B cell (primary cell): ENCODE data around the gene NBAS. TPM values are rescaled to one million over a fixed set of nuclear protein-coding genes. Genes with fewer than 3 reads are reported as not detected.

Experiments used
- ATAC-seq: fragments of 200-7000 bp; cut with Tn5 transposase; one replicate; pipeline ENCODE4 v1.10.0; 2021; ENCODE audit warnings: low read depth, mild to moderate bottlenecking, moderate number of reproducible peaks, moderate library complexity
- CTCF ChIA-PET: fragments of 350-600 bp; sonication (Branson Sonifier 250); formaldehyde crosslinking; loops from one replicate; lab custom pipeline; 2021; ENCODE audit warnings: antibody characterized with exemption, inconsistent platforms; lab: Charles Lee
- POLR2A ChIA-PET: fragments of 350-600 bp; sonication (Branson Sonifier 250); formaldehyde crosslinking; loops from one replicate; lab custom pipeline; 2021; ENCODE audit warnings: antibody characterized with exemption; lab: Charles Lee
- DNase-seq: peaks from one replicate; pipeline ENCODE4 v3.0.0; 2013
- H2AFZ ChIP-seq: 2 replicates; pipeline ENCODE4 v1.6.1; 2012; ENCODE audit warnings: mild to moderate bottlenecking, low read depth, low read length; ENCODE audit not compliant: insufficient read depth, poor library complexity, severe bottlenecking
- H3K27ac ChIP-seq, 2 donors: 1 replicate in 1 of 2; 2 replicates in 1 of 2; pipeline ENCODE4 v1.5.1; 2012 to 2013; ENCODE audit warnings: low read length in 2 of 2, mild to moderate bottlenecking in 2 of 2, moderate library complexity in 1 of 2
- H3K27me3 ChIP-seq, 4 experiments: fragments of 200-600 bp in 1 of 4; sonication (generic) in 1 of 4; replicated peaks in 1 of 4; 1 replicate in 2 of 4; 2 replicates in 2 of 4; pipeline versions ENCODE4 v1.6.1 to v1.7.0; 2013 to 2016; ENCODE audit warnings: low read length in 3 of 4, mild to moderate bottlenecking in 2 of 4, mixed read lengths in 1 of 4, moderate library complexity in 1 of 4; ENCODE audit not compliant: insufficient read depth in 4 of 4, control insufficient read depth in 3 of 4; ENCODE audit errors: control extremely low read depth in 1 of 4
- H3K36me3 ChIP-seq, 2 experiments: replicated peaks in 1 of 2; 1 replicate in 1 of 2; 2 replicates in 1 of 2; pipeline versions ENCODE4 v1.6.1 to v1.7.1; 2013; ENCODE audit warnings: low read length in 1 of 2; ENCODE audit not compliant: insufficient read depth in 2 of 2, control insufficient read depth in 1 of 2; ENCODE audit errors: control extremely low read depth in 1 of 2, extremely low read depth in 1 of 2
- H3K4me1 ChIP-seq, 2 donors: fragments of 200-600 bp in 1 of 2; sonication (generic) in 1 of 2; 1 replicate in 1 of 2; 2 replicates in 1 of 2; pipeline versions ENCODE4 v1.5.1 to v1.6.1; 2013 to 2017; ENCODE audit warnings: low read length in 2 of 2; ENCODE audit not compliant: control insufficient read depth in 2 of 2, insufficient read depth in 2 of 2
- H3K4me2 ChIP-seq: replicated peaks from 2 replicates; pipeline ENCODE3; 2012; ENCODE audit warnings: mild to moderate bottlenecking, low read depth, low read length; ENCODE audit not compliant: poor library complexity, severe bottlenecking
- H3K4me3 ChIP-seq, 5 experiments: fragments of 200-600 bp in 1 of 5; sonication (generic) in 1 of 5; 1 replicate in 3 of 5; 2 replicates in 2 of 5; pipeline versions ENCODE4 v1.5.1 to v1.7.0; 2011 to 2016; ENCODE audit warnings: low read length in 4 of 5, mild to moderate bottlenecking in 4 of 5, low read depth in 2 of 5, control low read depth in 1 of 5, moderate library complexity in 1 of 5; ENCODE audit not compliant: insufficient read depth in 1 of 5; ENCODE audit errors: control extremely low read depth in 1 of 5, extremely low read depth in 1 of 5
- H3K79me2 ChIP-seq: fragments of 200-600 bp; sonication (generic); one replicate; pipeline ENCODE4 v1.6.0; 2016; ENCODE audit warnings: low read length; ENCODE audit not compliant: control insufficient read depth, insufficient read depth
- H3K9ac ChIP-seq: fragments of 200-600 bp; sonication (generic); 2 replicates; pipeline ENCODE4 v1.6.1; 2017; ENCODE audit warnings: mild to moderate bottlenecking, low read length, moderate library complexity
- H3K9me3 ChIP-seq, 3 donors: one replicate each; pipeline versions ENCODE4 v1.6.1 to v1.7.1; 2013; ENCODE audit warnings: low read length in 2 of 3; ENCODE audit not compliant: control insufficient read depth in 2 of 3, insufficient read depth in 1 of 3; ENCODE audit errors: control extremely low read depth in 1 of 3
- H4K20me1 ChIP-seq: 2 replicates; pipeline ENCODE4 v1.6.0; 2012; ENCODE audit warnings: mild to moderate bottlenecking, low read length; ENCODE audit not compliant: insufficient read depth, control insufficient read depth, poor library complexity, severe bottlenecking
- H3K27ac Mint-ChIP-seq: one replicate; pipeline ENCODE4 v1.8.0; 2021; ENCODE audit warnings: mixed read lengths
- H3K27me3 Mint-ChIP-seq: one replicate; pipeline ENCODE4 v1.8.0; 2021; ENCODE audit warnings: mixed read lengths
- H3K4me1 Mint-ChIP-seq: one replicate; pipeline ENCODE4 v1.8.0; 2021; ENCODE audit warnings: mixed read lengths
- H3K4me3 Mint-ChIP-seq: one replicate; pipeline ENCODE4 v1.8.0; 2021; ENCODE audit warnings: mixed read lengths
- H3K9me3 Mint-ChIP-seq: one replicate; pipeline ENCODE4 v1.8.0; 2022; ENCODE audit warnings: mixed read lengths; ENCODE audit not compliant: insufficient read depth
- EZH2 ChIP-seq: IDR thresholded peaks from 2 replicates; pipeline ENCODE4 v1.6.1; 2012; ENCODE audit warnings: borderline replicate concordance, low read depth, mild to moderate bottlenecking, moderate library complexity, low read length; ENCODE audit not compliant: insufficient read depth, poor library complexity, severe bottlenecking
- WGBS: methylation state at CpG from one replicate; pipeline ENCODE4 v1.1.5; 2013; ENCODE audit warnings: missing lambda C conversion rate; ENCODE audit not compliant: insufficient coverage; 5-methylcytosine and 5-hydroxymethylcytosine counted together
- intact Hi-C: fragments of 100-400 bp; cut with micrococcal nuclease; formaldehyde crosslinking; loops from one replicate; pipeline ENCODE4 v1.10.0; 2022
- polyA plus RNA-seq: library from polyadenylated mRNA; depleted of rRNA; stranded (reverse); fragments of >200 nt; gene quantifications from 2 replicates; pipeline ENCODE4 v1.2.3, GENCODE V29; 2012
- total RNA-seq, 2 donors: library from RNA; stranded (reverse); fragments of 120-200 nt in 1 of 2; gene quantifications; 1 replicate in 1 of 2; 2 replicates in 1 of 2; pipeline versions ENCODE4 v1.2.3 to v1.2.4, GENCODE V29; 2013 to 2022
- TF ChIP-seq, protein P1 (sequence below): fragments of 200-600 bp; IDR thresholded peaks from one replicate; pipeline ENCODE4 v1.8.0; 2022; ENCODE audit warnings: antibody characterized with exemption, mild to moderate bottlenecking

Gene NBAS
- total and polyA plus RNA-seq, 2 donors (not counting 1 experiment from before 2014, with no cell fraction given) = 10.6 to 37.3 TPM

DNA sequence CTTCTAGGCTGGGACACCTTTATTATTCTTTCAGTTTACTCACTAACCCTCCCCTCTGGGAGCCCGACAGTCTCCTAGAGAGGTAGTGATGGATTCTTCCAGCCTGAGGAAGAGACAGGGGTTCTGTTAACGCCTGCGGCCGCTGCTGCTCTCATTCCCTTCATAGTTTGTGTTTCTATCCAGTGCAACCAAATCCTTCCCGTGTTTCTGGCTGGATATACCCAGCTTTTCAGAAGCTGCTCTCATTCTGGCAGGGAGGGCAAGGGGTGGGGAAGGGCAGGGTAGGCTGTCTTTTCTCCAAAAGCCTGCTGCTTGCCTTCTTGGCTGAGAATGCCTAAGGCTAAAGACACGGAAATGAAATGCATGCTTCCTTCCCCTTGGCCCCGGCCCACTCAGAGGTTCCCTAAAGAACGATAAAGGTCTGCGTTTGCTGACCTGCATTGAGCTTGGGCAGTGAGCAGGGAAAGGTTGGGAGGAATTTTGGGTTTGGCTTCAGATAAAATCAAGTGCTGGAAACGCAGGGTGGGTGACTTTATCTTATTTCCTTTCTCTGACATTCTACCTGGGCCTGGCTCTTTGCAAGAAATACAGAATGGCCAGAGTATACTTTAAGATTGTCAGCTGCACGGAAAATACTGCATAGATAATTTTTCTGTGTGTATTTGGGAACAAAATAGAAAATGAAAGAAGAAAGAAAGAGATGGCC is 390.9 kb downstream of the NBAS start:
- Mint-ChIP-seq H3K4me1 (no peaks in the 10 kb centered on the region), H3K9me3 (no peaks in the 10 kb centered on the region), H3K27ac (no peak overlapping the region), H3K27me3 (no peaks in the 10 kb centered on the region), H3K4me3 (no peak overlapping the region)
- no peak for TF ChIP-seq EZH2
- TF ChIP-seq, protein P1, sequence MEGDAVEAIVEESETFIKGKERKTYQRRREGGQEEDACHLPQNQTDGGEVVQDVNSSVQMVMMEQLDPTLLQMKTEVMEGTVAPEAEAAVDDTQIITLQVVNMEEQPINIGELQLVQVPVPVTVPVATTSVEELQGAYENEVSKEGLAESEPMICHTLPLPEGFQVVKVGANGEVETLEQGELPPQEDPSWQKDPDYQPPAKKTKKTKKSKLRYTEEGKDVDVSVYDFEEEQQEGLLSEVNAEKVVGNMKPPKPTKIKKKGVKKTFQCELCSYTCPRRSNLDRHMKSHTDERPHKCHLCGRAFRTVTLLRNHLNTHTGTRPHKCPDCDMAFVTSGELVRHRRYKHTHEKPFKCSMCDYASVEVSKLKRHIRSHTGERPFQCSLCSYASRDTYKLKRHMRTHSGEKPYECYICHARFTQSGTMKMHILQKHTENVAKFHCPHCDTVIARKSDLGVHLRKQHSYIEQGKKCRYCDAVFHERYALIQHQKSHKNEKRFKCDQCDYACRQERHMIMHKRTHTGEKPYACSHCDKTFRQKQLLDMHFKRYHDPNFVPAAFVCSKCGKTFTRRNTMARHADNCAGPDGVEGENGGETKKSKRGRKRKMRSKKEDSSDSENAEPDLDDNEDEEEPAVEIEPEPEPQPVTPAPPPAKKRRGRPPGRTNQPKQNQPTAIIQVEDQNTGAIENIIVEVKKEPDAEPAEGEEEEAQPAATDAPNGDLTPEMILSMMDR = no peak
- Histone ChIP-seq H3K27ac (no peak overlapping the region), H3K4me1 (no peaks in the 10 kb centered on the region), H4K20me1 (no peaks in the 10 kb centered on the region), H2AFZ (no peak overlapping the region), H3K4me2 (no peak overlapping the region), H3K36me3 (peaks cover 0 to 6% of the 10 kb centered on the region in 2 experiments), H3K4me3 (no peak overlapping the region), H3K79me2 (no peaks in the 10 kb centered on the region), H3K9me3 (no peaks in the 10 kb centered on the region), H3K27me3 (no peaks in the 10 kb centered on the region), H3K9ac (no peak overlapping the region)
- POLR2A ChIA-PET = no interaction called here
- CTCF ChIA-PET = no interaction called here
- intact Hi-C loops = no loop called here
- WGBS = 96% methylated on average over 6 of the region's 11 CpGs
- ATAC-seq = no peak
- no peak for DNase-seq

DNA sequence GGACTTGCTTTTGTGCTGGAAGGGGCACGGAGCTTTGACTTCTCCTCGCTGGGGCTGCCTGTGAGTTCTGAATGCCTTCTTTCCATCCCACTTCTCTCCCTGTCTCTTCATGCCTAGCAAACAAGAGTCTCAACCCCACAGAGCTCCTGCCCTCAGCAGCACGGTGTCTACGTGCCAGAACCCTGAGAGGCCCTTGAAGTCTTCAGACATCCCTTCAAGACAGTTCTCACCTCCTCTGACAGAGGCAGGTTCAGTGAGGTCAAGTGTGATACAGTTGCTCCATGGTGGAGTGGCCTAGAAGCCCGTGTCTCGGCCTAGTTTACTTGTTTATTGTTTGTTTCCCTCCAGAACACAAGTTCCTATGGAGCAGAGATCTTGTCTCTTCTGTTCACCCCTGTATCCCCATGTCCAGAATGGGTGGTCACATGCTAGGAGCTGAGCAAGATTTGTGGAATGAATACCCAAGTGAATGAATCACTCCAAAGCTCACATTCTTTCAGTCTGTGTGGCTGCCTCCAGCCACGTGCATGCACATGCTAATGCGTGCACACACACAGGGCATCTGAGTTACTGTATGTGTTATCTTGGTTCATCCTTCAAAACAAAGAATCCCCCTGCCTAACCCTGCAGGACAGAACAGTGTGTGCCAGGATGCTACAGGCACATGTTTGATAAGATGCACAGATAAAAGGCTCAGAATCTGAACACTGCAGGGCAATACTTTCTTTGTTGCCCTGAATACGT is 391.6 kb downstream of the NBAS start:
- H3K36me3 ChIP-seq = peaks cover 0 to 3% of the 10 kb centered on the region in 2 experiments
- H3K27ac ChIP-seq = no peak overlapping the region
- no peaks in the 10 kb centered on the region for H3K4me1 Mint-ChIP-seq
- intact Hi-C loops = no loop called here
- H4K20me1 ChIP-seq = no peaks in the 10 kb centered on the region
- no peak overlapping the region for H3K27ac Mint-ChIP-seq
- H3K4me1 ChIP-seq = no peaks in the 10 kb centered on the region
- TF ChIP-seq, protein P1 = no peak
- no peak for TF ChIP-seq EZH2
- H3K4me2 ChIP-seq = no peak overlapping the region
- H3K4me3 ChIP-seq = no peak overlapping the region
- H3K27me3 Mint-ChIP-seq = no peaks in the 10 kb centered on the region
- H3K9me3 Mint-ChIP-seq = no peaks in the 10 kb centered on the region
- H3K79me2 ChIP-seq = no peaks in the 10 kb centered on the region
- 95% methylated on average over 5 of the region's 9 CpGs for WGBS
- H3K9ac ChIP-seq = no peak overlapping the region
- H2AFZ ChIP-seq = no peak overlapping the region
- H3K9me3 ChIP-seq = no peaks in the 10 kb centered on the region
- CTCF ChIA-PET = no interaction called here
- DNase-seq (no peak), ATAC-seq (no peak)
- POLR2A ChIA-PET = no interaction called here
- H3K27me3 ChIP-seq = no peaks in the 10 kb centered on the region
- no peak overlapping the region for H3K4me3 Mint-ChIP-seq
